Panc1 (cell line): ENCODE measurements around the gene DVL2. TPM values are rescaled to one million over a fixed set of nuclear protein-coding genes. Genes with fewer than 3 reads are reported as not detected.
"Not testable (repeated sequence)": the region's sequence is repeated elsewhere in the genome, so short reads cannot be mapped to it uniquely, and the experiment has no call there.

Source experiments
- ATAC-seq: fragments of 200-7000 bp; cut with Tn5 transposase; 2 replicates; pipeline ENCODE4 v1.9.1; 2020; ENCODE audit warnings: mild to moderate bottlenecking, moderate library complexity
- BruUV-seq: library from RNA; stranded (reverse); fragments of 400-500 nt; replicated peaks from 2 replicates; lab custom pipeline; 2021; lab: Mats Ljungman, UMichigan
- CTCF ChIA-PET: fragments of 300-600 bp; sonication (Branson Sonifier 250); formaldehyde crosslinking; loops from one replicate; lab custom pipeline; 2022; ENCODE audit warnings: antibody characterized with exemption; lab: Charles Lee
- POLR2A ChIA-PET: fragments of 300-600 bp; sonication (Branson Sonifier 250); formaldehyde crosslinking; loops from one replicate; lab custom pipeline; 2022; ENCODE audit warnings: antibody characterized with exemption; lab: Charles Lee
- DNase-seq: peaks from one replicate; pipeline ENCODE4 v3.0.0-alpha.2; 2010; ENCODE audit warnings: low read depth, low spot score
- H3K27ac ChIP-seq: 2 replicates; pipeline ENCODE4 v1.5.1; 2011; ENCODE audit warnings: mild to moderate bottlenecking, low read length, inconsistent platforms
- H3K27me3 ChIP-seq: fragments of 200-500 bp; sonication (Bioruptor generic); 2 replicates; pipeline ENCODE4 v1.6.0; 2014; ENCODE audit warnings: low read length, inconsistent platforms; ENCODE audit not compliant: control insufficient read depth, insufficient read depth
- H3K36me3 ChIP-seq: fragments of 200-500 bp; sonication (Bioruptor generic); 2 replicates; pipeline ENCODE4 v1.5.1; 2014; ENCODE audit warnings: inconsistent platforms, mild to moderate bottlenecking, low read length, moderate library complexity; ENCODE audit not compliant: control insufficient read depth, insufficient read depth
- H3K4me1 ChIP-seq: 2 replicates; pipeline ENCODE4 v1.5.1; 2011; ENCODE audit warnings: inconsistent platforms, mild to moderate bottlenecking, low read length, moderate library complexity; ENCODE audit not compliant: control insufficient read depth, insufficient read depth
- H3K4me3 ChIP-seq, 2 experiments: 2 replicates each; pipeline ENCODE4 v1.5.1; 2011 to 2012; ENCODE audit warnings: low read depth in 2 of 2, low read length in 2 of 2, mild to moderate bottlenecking in 2 of 2, inconsistent platforms in 1 of 2, moderate library complexity in 1 of 2
- H3K9me3 ChIP-seq: fragments of 200-500 bp; sonication (Bioruptor generic); 2 replicates; pipeline ENCODE4 v1.5.1; 2014; ENCODE audit warnings: low read depth, mild to moderate bottlenecking, inconsistent platforms, low read length, moderate library complexity; ENCODE audit not compliant: control insufficient read depth, insufficient read depth
- POLR2AphosphoS5 ChIP-seq: IDR thresholded peaks from 2 replicates; pipeline ENCODE4 v1.6.1; 2012; ENCODE audit warnings: mild to moderate bottlenecking, low read depth, low read length, moderate library complexity
- SIN3A ChIP-seq: IDR thresholded peaks from 2 replicates; pipeline ENCODE4 v1.6.1; 2012; ENCODE audit warnings: low read depth, mild to moderate bottlenecking, low read length, moderate library complexity, borderline replicate concordance; ENCODE audit not compliant: insufficient read depth
- TCF7L2 ChIP-seq: IDR thresholded peaks from 2 replicates; pipeline ENCODE4 v1.6.1; 2011; ENCODE audit warnings: mild to moderate bottlenecking, low read depth, low read length, inconsistent platforms
- in situ Hi-C: cut with HindIII; loops from 2 replicates; pipeline ENCODE4 v1.10.0; 2016; ENCODE audit warnings: low sequenced_read_pairs, low pct_unique_long_range_greater_than_20kb
- intact Hi-C: fragments of 100-400 bp; cut with micrococcal nuclease; formaldehyde crosslinking; loops from one replicate; pipeline ENCODE4 v1.10.0; 2022; ENCODE audit not compliant: unreplicated experiment
- total RNA-seq: library from RNA; stranded (reverse); gene quantifications from one replicate; pipeline ENCODE4 v1.2.1, GENCODE V29; 2021; ENCODE audit not compliant: unreplicated experiment
- TF ChIP-seq, protein P1 (sequence below), 2 experiments: IDR thresholded peaks; 2 replicates each; pipeline ENCODE4 v1.6.1; 2011 to 2012; ENCODE audit warnings: low read depth in 2 of 2, control low read depth in 1 of 2, low read length in 1 of 2, mild to moderate bottlenecking in 1 of 2, moderate library complexity in 1 of 2; ENCODE audit not compliant: insufficient read depth in 1 of 2
- TF ChIP-seq, protein P2 (sequence below): fragments of 450-650 bp; IDR thresholded peaks from 2 replicates; pipeline ENCODE4 v1.5.1; 2017; ENCODE audit warnings: mild to moderate bottlenecking

DVL2 gene
- total RNA-seq, 1 experiment from 2014 or later: 84.2 TPM

DNA sequence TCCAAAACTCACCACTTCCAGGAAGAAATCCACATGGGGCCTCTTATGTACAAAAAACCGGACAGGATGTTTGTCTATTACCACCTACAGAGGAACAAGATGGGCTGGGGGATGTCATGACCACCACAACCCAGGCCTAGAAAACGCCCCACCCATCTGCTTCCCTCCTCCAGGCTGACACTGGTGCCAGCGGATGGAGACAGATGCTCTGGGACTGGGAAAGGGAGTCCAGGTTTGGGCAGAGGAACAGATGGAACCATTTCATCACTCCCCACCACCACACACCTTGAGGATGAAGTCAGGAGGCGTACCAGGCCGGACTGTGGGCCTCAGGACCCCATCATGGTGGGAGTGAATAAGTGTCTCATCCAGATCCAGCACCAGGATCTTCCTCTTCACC is 12.5 kb upstream of the DVL2 start:
- H3K36me3 ChIP-seq: peaks cover 5% of the 10 kb centered on the region
- ChIA-PET POLR2A (no interaction called here), CTCF (no interaction called here)
- H3K9me3 ChIP-seq: no peaks in the 10 kb centered on the region
- no TSS peak for BruUV-seq
- peaks cover 12% of the 10 kb centered on the region for H3K4me1 ChIP-seq
- H3K27ac ChIP-seq: no peak overlapping the region
- in situ Hi-C loops: no loop called here
- H3K27me3 ChIP-seq: no peaks in the 10 kb centered on the region
- H3K4me3 ChIP-seq: no peak overlapping the region
- no peak for TF ChIP-seq POLR2AphosphoS5
- TF ChIP-seq, protein P1, sequence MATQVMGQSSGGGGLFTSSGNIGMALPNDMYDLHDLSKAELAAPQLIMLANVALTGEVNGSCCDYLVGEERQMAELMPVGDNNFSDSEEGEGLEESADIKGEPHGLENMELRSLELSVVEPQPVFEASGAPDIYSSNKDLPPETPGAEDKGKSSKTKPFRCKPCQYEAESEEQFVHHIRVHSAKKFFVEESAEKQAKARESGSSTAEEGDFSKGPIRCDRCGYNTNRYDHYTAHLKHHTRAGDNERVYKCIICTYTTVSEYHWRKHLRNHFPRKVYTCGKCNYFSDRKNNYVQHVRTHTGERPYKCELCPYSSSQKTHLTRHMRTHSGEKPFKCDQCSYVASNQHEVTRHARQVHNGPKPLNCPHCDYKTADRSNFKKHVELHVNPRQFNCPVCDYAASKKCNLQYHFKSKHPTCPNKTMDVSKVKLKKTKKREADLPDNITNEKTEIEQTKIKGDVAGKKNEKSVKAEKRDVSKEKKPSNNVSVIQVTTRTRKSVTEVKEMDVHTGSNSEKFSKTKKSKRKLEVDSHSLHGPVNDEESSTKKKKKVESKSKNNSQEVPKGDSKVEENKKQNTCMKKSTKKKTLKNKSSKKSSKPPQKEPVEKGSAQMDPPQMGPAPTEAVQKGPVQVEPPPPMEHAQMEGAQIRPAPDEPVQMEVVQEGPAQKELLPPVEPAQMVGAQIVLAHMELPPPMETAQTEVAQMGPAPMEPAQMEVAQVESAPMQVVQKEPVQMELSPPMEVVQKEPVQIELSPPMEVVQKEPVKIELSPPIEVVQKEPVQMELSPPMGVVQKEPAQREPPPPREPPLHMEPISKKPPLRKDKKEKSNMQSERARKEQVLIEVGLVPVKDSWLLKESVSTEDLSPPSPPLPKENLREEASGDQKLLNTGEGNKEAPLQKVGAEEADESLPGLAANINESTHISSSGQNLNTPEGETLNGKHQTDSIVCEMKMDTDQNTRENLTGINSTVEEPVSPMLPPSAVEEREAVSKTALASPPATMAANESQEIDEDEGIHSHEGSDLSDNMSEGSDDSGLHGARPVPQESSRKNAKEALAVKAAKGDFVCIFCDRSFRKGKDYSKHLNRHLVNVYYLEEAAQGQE (IDR thresholded peaks at IDR 0.05; ENCODE audit: insufficient read depth in 1 of 2, low read depth in 2 of 2, low read length in 1 of 2): no peak
- no peak for TF ChIP-seq TCF7L2
- TF ChIP-seq SIN3A: no peak
- TF ChIP-seq, protein P2, sequence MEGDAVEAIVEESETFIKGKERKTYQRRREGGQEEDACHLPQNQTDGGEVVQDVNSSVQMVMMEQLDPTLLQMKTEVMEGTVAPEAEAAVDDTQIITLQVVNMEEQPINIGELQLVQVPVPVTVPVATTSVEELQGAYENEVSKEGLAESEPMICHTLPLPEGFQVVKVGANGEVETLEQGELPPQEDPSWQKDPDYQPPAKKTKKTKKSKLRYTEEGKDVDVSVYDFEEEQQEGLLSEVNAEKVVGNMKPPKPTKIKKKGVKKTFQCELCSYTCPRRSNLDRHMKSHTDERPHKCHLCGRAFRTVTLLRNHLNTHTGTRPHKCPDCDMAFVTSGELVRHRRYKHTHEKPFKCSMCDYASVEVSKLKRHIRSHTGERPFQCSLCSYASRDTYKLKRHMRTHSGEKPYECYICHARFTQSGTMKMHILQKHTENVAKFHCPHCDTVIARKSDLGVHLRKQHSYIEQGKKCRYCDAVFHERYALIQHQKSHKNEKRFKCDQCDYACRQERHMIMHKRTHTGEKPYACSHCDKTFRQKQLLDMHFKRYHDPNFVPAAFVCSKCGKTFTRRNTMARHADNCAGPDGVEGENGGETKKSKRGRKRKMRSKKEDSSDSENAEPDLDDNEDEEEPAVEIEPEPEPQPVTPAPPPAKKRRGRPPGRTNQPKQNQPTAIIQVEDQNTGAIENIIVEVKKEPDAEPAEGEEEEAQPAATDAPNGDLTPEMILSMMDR: no peak
- ATAC-seq (no peak), DNase-seq (no peak)
- intact Hi-C loops: no loop called here

DNA sequence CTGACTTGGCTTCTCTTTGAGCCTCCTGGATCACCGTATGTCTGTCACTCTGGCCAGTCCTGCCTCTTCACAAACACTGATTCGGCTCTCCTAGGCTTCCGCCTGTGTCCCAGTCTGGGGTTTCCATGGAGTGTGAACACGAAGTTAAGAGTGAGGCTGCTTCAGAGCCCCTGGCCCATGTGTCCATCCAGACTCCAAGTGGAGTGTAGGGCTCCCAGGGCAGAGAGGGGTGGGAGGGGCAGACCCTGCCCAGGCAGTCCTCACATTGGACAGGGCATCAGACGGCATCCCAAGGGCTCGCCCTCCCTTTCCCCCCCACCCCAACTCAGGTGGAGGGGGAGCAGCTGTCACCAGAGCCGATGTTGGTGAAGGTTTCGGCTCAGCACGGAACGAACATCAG is 9.5 kb upstream of the DVL2 start:
- BruUV-seq: TSS peak; percentile 68
- CTCF ChIA-PET, ATAC-seq, intact Hi-C loops, DNase-seq, in situ Hi-C loops, H3K36me3 ChIP-seq, H3K9me3 ChIP-seq, H3K27me3 ChIP-seq, H3K27ac ChIP-seq, H3K4me3 ChIP-seq: not testable (repeated sequence)
- H3K4me1 ChIP-seq: peaks cover 16% of the 10 kb centered on the region
- POLR2A ChIA-PET: interaction anchor here (0.7 kb wide), 1 partner anchor 231 kb away, joined by 3 read pairs; the partner anchor contains the start of gene RNASEK

- ATAC-seq: no peak
- BruUV-seq: no TSS peak
Observed at GRCh38 chr17:7243453-7243729, 9.1 kb upstream of the DVL2 start.

More at GRCh38 chr17:7243453-7243729, 9.1 kb upstream of the DVL2 start:
- POLR2A ChIA-PET: interaction anchor here (0.7 kb wide), 1 partner anchor 231 kb away, joined by 3 read pairs; the partner anchor contains the start of gene RNASEK
- CTCF ChIA-PET: no interaction called here
- in situ Hi-C loops: no loop called here
- H3K9me3 ChIP-seq: no peaks in the 10 kb centered on the region
- TF ChIP-seq TCF7L2 (no peak), SIN3A (no peak), POLR2AphosphoS5 (no peak)
- TF ChIP-seq, protein P1 (IDR thresholded peaks at IDR 0.05; ENCODE audit: insufficient read depth in 1 of 2, low read depth in 2 of 2, low read length in 1 of 2): no peak
- TF ChIP-seq, protein P2: no peak
- peaks cover 14% of the 10 kb centered on the region for H3K4me1 ChIP-seq
- peak overlapping the region; percentile 99 for H3K27ac ChIP-seq
- H3K4me3 ChIP-seq: peak overlapping the region; percentile 87 to 92
- no peak for DNase-seq
- no peaks in the 10 kb centered on the region for H3K27me3 ChIP-seq
- peaks cover 7% of the 10 kb centered on the region for H3K36me3 ChIP-seq
- intact Hi-C loops: no loop called here
